HCT116 (cell line): Measurements from ENCODE around the gene EHBP1. TPM values are rescaled to one million over a fixed set of nuclear protein-coding genes. Genes with fewer than 3 reads are reported as not detected.

ENCODE experiments used
- ATAC-seq: fragments of 200-7000 bp; cut with Tn5 transposase; 2 replicates; pipeline ENCODE4 v1.9.1; 2020; ENCODE audit warnings: mild to moderate bottlenecking, moderate library complexity
- BruUV-seq: library from RNA; stranded (reverse); fragments of 400-500 nt; replicated peaks from 2 replicates; lab custom pipeline; 2021; lab: Mats Ljungman, UMichigan
- CTCF ChIA-PET: fragments of 300-600 bp; sonication (Branson Sonifier 250); formaldehyde crosslinking; loops from one replicate; lab custom pipeline; 2021; ENCODE audit warnings: antibody characterized with exemption; lab: Charles Lee
- POLR2A ChIA-PET: fragments of 300-600, 350-600 bp; sonication (Branson Sonifier 250); formaldehyde crosslinking; loops from one replicate; lab custom pipeline; 2021; ENCODE audit warnings: antibody characterized with exemption; lab: Charles Lee
- RAD21 ChIA-PET, 2 experiments: fragments of 300-600 bp; sonication (Branson Sonifier 250); formaldehyde crosslinking; loops; one replicate each; lab custom pipeline; 2023; ENCODE audit warnings: low total read pairs in 2 of 2; ENCODE audit not compliant: uncharacterized antibody in 2 of 2, unreplicated experiment in 2 of 2, low non-redundant PET in 1 of 2; lab: Charles Lee
- DNase-seq: peaks from one replicate; pipeline ENCODE4 v3.0.0-alpha.2; 2010; ENCODE audit warnings: low read depth, low spot score
- H2AFZ ChIP-seq: fragments of 200-600 bp; shearing (Covaris generic), sonication (generic); 2 replicates; pipeline ENCODE4 v1.6.1; 2017; ENCODE audit warnings: low read depth, mixed run types, mixed read lengths, antibody characterized with exemption, low read length; ENCODE audit not compliant: poor library complexity, severe bottlenecking
- H3K27ac ChIP-seq: 2 replicates; pipeline ENCODE4 v1.5.1; 2012; ENCODE audit warnings: low read depth, low read length
- H3K27me3 ChIP-seq: fragments of 200-600 bp; sonication (generic); 2 replicates; pipeline ENCODE4 v1.6.1; 2016; ENCODE audit warnings: mixed run types, low read length, mixed read lengths; ENCODE audit not compliant: insufficient read depth
- H3K36me3 ChIP-seq, 2 experiments: fragments of 200-500 bp in 1 of 2; fragments of 200-600 bp in 1 of 2; sonication (Bioruptor generic) in 1 of 2; sonication (generic) in 1 of 2; 2 replicates each; pipeline versions ENCODE4 v1.5.1 to v1.6.1; 2014 to 2016; ENCODE audit warnings: low read length in 2 of 2, inconsistent platforms in 1 of 2, mixed read lengths in 1 of 2, mixed run types in 1 of 2; ENCODE audit not compliant: insufficient read depth in 2 of 2, control insufficient read depth in 1 of 2
- H3K4me1 ChIP-seq, 2 experiments: fragments of 200-600 bp in 1 of 2; sonication (generic) in 1 of 2; 2 replicates each; pipeline versions ENCODE4 v1.5.1 to v1.6.1; 2012 to 2017; ENCODE audit warnings: low read length in 2 of 2, inconsistent platforms in 1 of 2, mild to moderate bottlenecking in 1 of 2, mixed read lengths in 1 of 2, mixed run types in 1 of 2, moderate library complexity in 1 of 2; ENCODE audit not compliant: insufficient read depth in 2 of 2, control insufficient read depth in 1 of 2
- H3K4me2 ChIP-seq: fragments of 200-600 bp; sonication (generic); 2 replicates; pipeline ENCODE4 v1.6.1; 2017; ENCODE audit warnings: mixed run types, low read length, mixed read lengths
- H3K4me3 ChIP-seq, 2 experiments: fragments of 200-600 bp in 1 of 2; sonication (generic) in 1 of 2; replicated peaks in 1 of 2; 2 replicates each; pipeline ENCODE4 v1.5.1; 2011 to 2016; ENCODE audit warnings: low read length in 2 of 2, control low read depth in 1 of 2, low read depth in 1 of 2, mild to moderate bottlenecking in 1 of 2, mixed read lengths in 1 of 2, mixed run types in 1 of 2
- H3K79me2 ChIP-seq: fragments of 200-600 bp; sonication (generic); 2 replicates; pipeline ENCODE4 v1.6.1; 2017; ENCODE audit warnings: mild to moderate bottlenecking, mixed run types, low read length, moderate library complexity, mixed read lengths; ENCODE audit not compliant: insufficient read depth
- H3K9ac ChIP-seq: fragments of 200-600 bp; sonication (generic); 2 replicates; pipeline ENCODE4 v1.6.1; 2016; ENCODE audit warnings: low read length, mixed read lengths
- H3K9me2 ChIP-seq: fragments of 200-600 bp; sonication (generic), shearing (Covaris generic); 2 replicates; pipeline ENCODE4 v1.6.1; 2017; ENCODE audit warnings: mixed run types, mild to moderate bottlenecking, moderate library complexity; ENCODE audit not compliant: insufficient read depth
- H3K9me3 ChIP-seq, 2 experiments: fragments of 200-500 bp in 1 of 2; fragments of 200-600 bp in 1 of 2; sonication (Bioruptor generic) in 1 of 2; sonication (generic) in 1 of 2; 2 replicates each; pipeline ENCODE4 v1.6.1; 2014 to 2017; ENCODE audit warnings: low read length in 2 of 2, mixed read lengths in 2 of 2, inconsistent platforms in 1 of 2, low read depth in 1 of 2, mild to moderate bottlenecking in 1 of 2, mixed run types in 1 of 2, moderate library complexity in 1 of 2; ENCODE audit not compliant: control insufficient read depth in 1 of 2, insufficient read depth in 1 of 2
- H4K20me1 ChIP-seq: fragments of 200-600 bp; sonication (generic), shearing (Covaris generic); 2 replicates; pipeline ENCODE4 v1.6.1; 2017; ENCODE audit warnings: mixed run types, mild to moderate bottlenecking, moderate library complexity; ENCODE audit not compliant: insufficient read depth
- CBX3 ChIP-seq: IDR thresholded peaks from 2 replicates; pipeline ENCODE4 v1.6.1; 2012; ENCODE audit warnings: low read depth
- ELF1 ChIP-seq: IDR thresholded peaks from 2 replicates; pipeline ENCODE4 v1.6.1; 2012; ENCODE audit warnings: low read depth, borderline replicate concordance
- FOSL1 ChIP-seq: IDR thresholded peaks from 2 replicates; pipeline ENCODE4 v1.6.1; 2012; ENCODE audit warnings: low read depth
- POLR2AphosphoS5 ChIP-seq: IDR thresholded peaks from 2 replicates; pipeline ENCODE4 v1.6.1; 2011; ENCODE audit warnings: mild to moderate bottlenecking, low read depth, low read length, moderate library complexity
- SIN3A ChIP-seq: IDR thresholded peaks from 2 replicates; pipeline ENCODE4 v1.6.1; 2012; ENCODE audit warnings: low read depth
- SP1 ChIP-seq: IDR thresholded peaks from 2 replicates; pipeline ENCODE4 v1.6.1; 2012; ENCODE audit warnings: low read depth
- SRF ChIP-seq: IDR thresholded peaks from 2 replicates; pipeline ENCODE4 v1.6.1; 2012; ENCODE audit warnings: low read depth
- TCF7L2 ChIP-seq: IDR thresholded peaks from 2 replicates; pipeline ENCODE4 v1.7.0; 2011; ENCODE audit warnings: borderline replicate concordance, inconsistent platforms; ENCODE audit not compliant: insufficient read depth, insufficient read length; ENCODE audit errors: extremely low read depth
- intact Hi-C: fragments of 100-400 bp; cut with micrococcal nuclease; formaldehyde crosslinking; loops from 2 replicates; pipeline ENCODE4 v1.10.0; 2022
- total RNA-seq: library from RNA; stranded (reverse); gene quantifications from one replicate; pipeline ENCODE4 v1.2.1, GENCODE V29; 2021; ENCODE audit not compliant: unreplicated experiment
- TF ChIP-seq, protein P1 (sequence below): IDR thresholded peaks from 2 replicates; pipeline ENCODE4 v1.6.1; 2012; ENCODE audit warnings: low read depth
- TF ChIP-seq, protein P2 (sequence below): IDR thresholded peaks from 2 replicates; pipeline ENCODE4 v1.6.1; 2011; ENCODE audit warnings: mild to moderate bottlenecking, low read length, moderate library complexity; ENCODE audit not compliant: insufficient replicate concordance; ENCODE audit errors: extremely low read depth
- TF ChIP-seq, protein P3 (sequence below): IDR thresholded peaks from 2 replicates; pipeline ENCODE4 v1.6.1; 2012
- TF ChIP-seq, protein P4 (sequence below), 3 experiments: fragments of 200-600 bp in 1 of 3; sonication (generic) in 1 of 3; IDR thresholded peaks in 2 of 3; conservative IDR thresholded peaks in 1 of 3; 2 replicates each; pipeline ENCODE4 v1.5.1; 2012 to 2017; ENCODE audit warnings: low read depth in 2 of 3, low read length in 2 of 3, antibody characterized with exemption in 1 of 3, borderline replicate concordance in 1 of 3, control low read depth in 1 of 3, mild to moderate bottlenecking in 1 of 3, mixed read lengths in 1 of 3, mixed run types in 1 of 3, moderate library complexity in 1 of 3; ENCODE audit not compliant: insufficient read depth in 1 of 3
- TF ChIP-seq, protein P5 (sequence below): IDR thresholded peaks from 2 replicates; pipeline ENCODE4 v1.6.1; 2012

EHBP1 gene
- total RNA-seq, 1 experiment from 2014 or later = 89.9 TPM

DNA sequence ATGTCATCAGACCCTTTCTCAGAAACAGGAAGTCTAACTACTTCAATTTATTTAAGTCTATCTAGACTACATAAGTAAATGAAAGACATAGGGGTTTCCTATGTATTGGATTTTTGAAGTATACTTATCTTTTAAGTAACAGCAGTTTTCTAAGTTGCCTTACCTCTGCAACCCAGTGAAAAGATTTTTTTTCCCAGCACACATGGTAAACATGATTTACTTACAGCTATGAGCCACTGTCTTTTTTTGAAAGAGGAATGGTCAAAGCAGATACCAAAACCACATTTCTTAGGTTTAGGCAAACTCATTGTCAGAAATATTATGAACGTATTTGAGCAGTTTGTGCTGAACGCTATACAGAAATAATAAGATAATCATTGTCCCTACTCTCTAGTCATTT lies 266.4 kb downstream of the EHBP1 start:
- Histone ChIP-seq H3K9ac (no peak overlapping the region), H3K27ac (no peak overlapping the region), H3K9me3 (no peaks in the 10 kb centered on the region), H3K36me3 (peaks cover 0 to 10% of the 10 kb centered on the region in 2 experiments; a peak in 2 of 4 replicates), H3K9me2 (no peaks in the 10 kb centered on the region), H3K79me2 (no peaks in the 10 kb centered on the region), H2AFZ (no peak overlapping the region), H4K20me1 (no peaks in the 10 kb centered on the region), H3K4me3 (no peak overlapping the region), H3K4me1 (no peaks in the 10 kb centered on the region), H3K4me2 (no peak overlapping the region), H3K27me3 (no peaks in the 10 kb centered on the region)
- intact Hi-C loops = no loop called here
- ChIA-PET CTCF (no interaction called here), RAD21 (no interaction called here), POLR2A (no interaction called here)
- TF ChIP-seq TCF7L2 = no peak
- no peak for TF ChIP-seq ELF1
- TF ChIP-seq, protein P1, sequence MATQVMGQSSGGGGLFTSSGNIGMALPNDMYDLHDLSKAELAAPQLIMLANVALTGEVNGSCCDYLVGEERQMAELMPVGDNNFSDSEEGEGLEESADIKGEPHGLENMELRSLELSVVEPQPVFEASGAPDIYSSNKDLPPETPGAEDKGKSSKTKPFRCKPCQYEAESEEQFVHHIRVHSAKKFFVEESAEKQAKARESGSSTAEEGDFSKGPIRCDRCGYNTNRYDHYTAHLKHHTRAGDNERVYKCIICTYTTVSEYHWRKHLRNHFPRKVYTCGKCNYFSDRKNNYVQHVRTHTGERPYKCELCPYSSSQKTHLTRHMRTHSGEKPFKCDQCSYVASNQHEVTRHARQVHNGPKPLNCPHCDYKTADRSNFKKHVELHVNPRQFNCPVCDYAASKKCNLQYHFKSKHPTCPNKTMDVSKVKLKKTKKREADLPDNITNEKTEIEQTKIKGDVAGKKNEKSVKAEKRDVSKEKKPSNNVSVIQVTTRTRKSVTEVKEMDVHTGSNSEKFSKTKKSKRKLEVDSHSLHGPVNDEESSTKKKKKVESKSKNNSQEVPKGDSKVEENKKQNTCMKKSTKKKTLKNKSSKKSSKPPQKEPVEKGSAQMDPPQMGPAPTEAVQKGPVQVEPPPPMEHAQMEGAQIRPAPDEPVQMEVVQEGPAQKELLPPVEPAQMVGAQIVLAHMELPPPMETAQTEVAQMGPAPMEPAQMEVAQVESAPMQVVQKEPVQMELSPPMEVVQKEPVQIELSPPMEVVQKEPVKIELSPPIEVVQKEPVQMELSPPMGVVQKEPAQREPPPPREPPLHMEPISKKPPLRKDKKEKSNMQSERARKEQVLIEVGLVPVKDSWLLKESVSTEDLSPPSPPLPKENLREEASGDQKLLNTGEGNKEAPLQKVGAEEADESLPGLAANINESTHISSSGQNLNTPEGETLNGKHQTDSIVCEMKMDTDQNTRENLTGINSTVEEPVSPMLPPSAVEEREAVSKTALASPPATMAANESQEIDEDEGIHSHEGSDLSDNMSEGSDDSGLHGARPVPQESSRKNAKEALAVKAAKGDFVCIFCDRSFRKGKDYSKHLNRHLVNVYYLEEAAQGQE = no peak
- TF ChIP-seq CBX3 = no peak
- TF ChIP-seq, protein P2, sequence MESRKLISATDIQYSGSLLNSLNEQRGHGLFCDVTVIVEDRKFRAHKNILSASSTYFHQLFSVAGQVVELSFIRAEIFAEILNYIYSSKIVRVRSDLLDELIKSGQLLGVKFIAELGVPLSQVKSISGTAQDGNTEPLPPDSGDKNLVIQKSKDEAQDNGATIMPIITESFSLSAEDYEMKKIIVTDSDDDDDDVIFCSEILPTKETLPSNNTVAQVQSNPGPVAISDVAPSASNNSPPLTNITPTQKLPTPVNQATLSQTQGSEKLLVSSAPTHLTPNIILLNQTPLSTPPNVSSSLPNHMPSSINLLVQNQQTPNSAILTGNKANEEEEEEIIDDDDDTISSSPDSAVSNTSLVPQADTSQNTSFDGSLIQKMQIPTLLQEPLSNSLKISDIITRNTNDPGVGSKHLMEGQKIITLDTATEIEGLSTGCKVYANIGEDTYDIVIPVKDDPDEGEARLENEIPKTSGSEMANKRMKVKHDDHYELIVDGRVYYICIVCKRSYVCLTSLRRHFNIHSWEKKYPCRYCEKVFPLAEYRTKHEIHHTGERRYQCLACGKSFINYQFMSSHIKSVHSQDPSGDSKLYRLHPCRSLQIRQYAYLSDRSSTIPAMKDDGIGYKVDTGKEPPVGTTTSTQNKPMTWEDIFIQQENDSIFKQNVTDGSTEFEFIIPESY = no peak
- TF ChIP-seq, protein P3, sequence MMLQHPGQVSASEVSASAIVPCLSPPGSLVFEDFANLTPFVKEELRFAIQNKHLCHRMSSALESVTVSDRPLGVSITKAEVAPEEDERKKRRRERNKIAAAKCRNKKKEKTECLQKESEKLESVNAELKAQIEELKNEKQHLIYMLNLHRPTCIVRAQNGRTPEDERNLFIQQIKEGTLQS = no peak
- TF ChIP-seq SIN3A = no peak
- TF ChIP-seq, protein P4, sequence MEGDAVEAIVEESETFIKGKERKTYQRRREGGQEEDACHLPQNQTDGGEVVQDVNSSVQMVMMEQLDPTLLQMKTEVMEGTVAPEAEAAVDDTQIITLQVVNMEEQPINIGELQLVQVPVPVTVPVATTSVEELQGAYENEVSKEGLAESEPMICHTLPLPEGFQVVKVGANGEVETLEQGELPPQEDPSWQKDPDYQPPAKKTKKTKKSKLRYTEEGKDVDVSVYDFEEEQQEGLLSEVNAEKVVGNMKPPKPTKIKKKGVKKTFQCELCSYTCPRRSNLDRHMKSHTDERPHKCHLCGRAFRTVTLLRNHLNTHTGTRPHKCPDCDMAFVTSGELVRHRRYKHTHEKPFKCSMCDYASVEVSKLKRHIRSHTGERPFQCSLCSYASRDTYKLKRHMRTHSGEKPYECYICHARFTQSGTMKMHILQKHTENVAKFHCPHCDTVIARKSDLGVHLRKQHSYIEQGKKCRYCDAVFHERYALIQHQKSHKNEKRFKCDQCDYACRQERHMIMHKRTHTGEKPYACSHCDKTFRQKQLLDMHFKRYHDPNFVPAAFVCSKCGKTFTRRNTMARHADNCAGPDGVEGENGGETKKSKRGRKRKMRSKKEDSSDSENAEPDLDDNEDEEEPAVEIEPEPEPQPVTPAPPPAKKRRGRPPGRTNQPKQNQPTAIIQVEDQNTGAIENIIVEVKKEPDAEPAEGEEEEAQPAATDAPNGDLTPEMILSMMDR (IDR thresholded peaks at IDR 0.05 in 2 of 3, conservative IDR thresholded peaks at IDR 0.05 in 1 of 3; ENCODE audit: borderline replicate concordance in 1 of 3, insufficient read depth in 1 of 3, low read depth in 2 of 3, low read length in 2 of 3) = no peak
- TF ChIP-seq SP1 = no peak
- no peak for TF ChIP-seq SRF
- TF ChIP-seq FOSL1 = no peak
- TF ChIP-seq POLR2AphosphoS5 = no peak
- TF ChIP-seq, protein P5, sequence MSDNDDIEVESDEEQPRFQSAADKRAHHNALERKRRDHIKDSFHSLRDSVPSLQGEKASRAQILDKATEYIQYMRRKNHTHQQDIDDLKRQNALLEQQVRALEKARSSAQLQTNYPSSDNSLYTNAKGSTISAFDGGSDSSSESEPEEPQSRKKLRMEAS = no peak
- ATAC-seq (no peak), DNase-seq (no peak)
- no TSS peak for BruUV-seq
